H1 (cell line): ENCODE measurements around the gene CACNA2D3. TPM values are rescaled to one million over a fixed set of nuclear protein-coding genes. Genes with fewer than 3 reads are reported as not detected.

Source experiments
- CTCF ChIA-PET: fragments of 300-600 bp; sonication (Branson Sonifier 250); formaldehyde crosslinking; loops from one replicate; lab custom pipeline; 2021; ENCODE audit not compliant: partially characterized antibody; lab: Charles Lee
- POLR2A ChIA-PET: fragments of 300-600 bp; sonication (Branson Sonifier 250); formaldehyde crosslinking; loops from one replicate; lab custom pipeline; 2021; ENCODE audit warnings: inconsistent platforms; ENCODE audit not compliant: partially characterized antibody; lab: Charles Lee
- DNase-seq, 2 experiments: peaks; one replicate each; pipeline versions ENCODE4 v3.0.0 to v3.0.0-alpha.2; 2010 to 2022; ENCODE audit warnings: low spot score in 2 of 2, low read depth in 1 of 2, mixed read lengths in 1 of 2
- FAIRE-seq: peaks from 2 replicates; lab custom pipeline; 2011; peaks lifted over from hg19 to GRCh38; lab: Jason Lieb, UNC
- H2AFZ ChIP-seq: 2 replicates; pipeline ENCODE4 v1.8.1; 2012; ENCODE audit warnings: low read length, inconsistent platforms
- H2AK5ac ChIP-seq: 2 replicates; pipeline ENCODE4 v1.6.1; 2013; ENCODE audit warnings: low read depth, low read length
- H2BK120ac ChIP-seq: replicated peaks from 2 replicates; pipeline ENCODE3; 2013; ENCODE audit warnings: low read depth, low read length, inconsistent platforms
- H2BK12ac ChIP-seq: 2 replicates; pipeline ENCODE4 v1.6.1; 2013; ENCODE audit warnings: low read depth, low read length
- H2BK15ac ChIP-seq: 2 replicates; pipeline ENCODE4 v1.6.1; 2013; ENCODE audit warnings: low read length
- H2BK20ac ChIP-seq: 2 replicates; pipeline ENCODE4 v1.6.1; 2013; ENCODE audit warnings: low read length
- H2BK5ac ChIP-seq: 2 replicates; pipeline ENCODE4 v1.6.1; 2013; ENCODE audit warnings: low read depth, low read length
- H3K14ac ChIP-seq: 2 replicates; pipeline ENCODE4 v1.6.1; 2013; ENCODE audit warnings: inconsistent platforms; ENCODE audit not compliant: insufficient read length
- H3K18ac ChIP-seq: 2 replicates; pipeline ENCODE4 v1.6.1; 2013; ENCODE audit warnings: low read length; ENCODE audit errors: extremely low read depth
- H3K23ac ChIP-seq: 2 replicates; pipeline ENCODE4 v1.6.1; 2013; ENCODE audit warnings: inconsistent platforms; ENCODE audit not compliant: insufficient read length
- H3K23me2 ChIP-seq: 2 replicates; pipeline ENCODE4 v1.6.1; 2013; ENCODE audit warnings: low read depth, low read length
- H3K27ac ChIP-seq: 2 replicates; pipeline ENCODE4 v1.6.1; 2011; ENCODE audit warnings: low read depth, low read length, inconsistent platforms
- H3K27me3 ChIP-seq, 4 experiments: replicated peaks in 1 of 4; 1 replicate in 1 of 4; 2 replicates in 3 of 4; pipeline versions ENCODE4 v1.6.1 to v1.8.1; 2011 to 2013; ENCODE audit warnings: low read length in 3 of 4, mild to moderate bottlenecking in 3 of 4, inconsistent platforms in 2 of 4, mixed read lengths in 2 of 4, moderate library complexity in 1 of 4; ENCODE audit not compliant: control insufficient read depth in 3 of 4, insufficient read depth in 3 of 4; ENCODE audit errors: extremely low read depth in 1 of 4
- H3K36me3 ChIP-seq, 4 experiments: 2 replicates each; pipeline versions ENCODE4 v1.6.1 to v1.8.1; 2011 to 2013; ENCODE audit warnings: mild to moderate bottlenecking in 4 of 4, low read length in 3 of 4, moderate library complexity in 2 of 4, control low read depth in 1 of 4, inconsistent platforms in 1 of 4; ENCODE audit not compliant: insufficient read depth in 4 of 4, control insufficient read depth in 2 of 4
- H3K4ac ChIP-seq: replicated peaks from 2 replicates; pipeline ENCODE3; 2013; ENCODE audit warnings: low read length, low read depth, mixed read lengths, inconsistent platforms; ENCODE audit not compliant: insufficient read length
- H3K4me1 ChIP-seq, 4 experiments: replicated peaks in 1 of 4; 1 replicate in 1 of 4; 2 replicates in 3 of 4; pipeline versions ENCODE4 v1.6.1 to v1.8.1; 2011 to 2013; ENCODE audit warnings: low read length in 3 of 4, inconsistent platforms in 2 of 4, mixed read lengths in 1 of 4; ENCODE audit not compliant: insufficient read depth in 4 of 4, control insufficient read depth in 3 of 4
- H3K4me2 ChIP-seq, 2 experiments: 2 replicates each; pipeline versions ENCODE4 v1.6.1 to v1.8.1; 2011 to 2013; ENCODE audit warnings: low read depth in 2 of 2, low read length in 2 of 2, control low read depth in 1 of 2, inconsistent platforms in 1 of 2, mild to moderate bottlenecking in 1 of 2; ENCODE audit not compliant: insufficient read depth in 1 of 2
- H3K4me3 ChIP-seq, 4 experiments: fragments of 200-600, 300-600 bp in 1 of 4; sonication (generic), shearing (Covaris generic), sonication (Bioruptor Twin) in 1 of 4; 2 replicates each; pipeline versions ENCODE4 v1.5.1 to v1.8.1; 2011 to 2016; ENCODE audit warnings: low read length in 4 of 4, low read depth in 3 of 4, control low read depth in 2 of 4, inconsistent platforms in 2 of 4, mild to moderate bottlenecking in 2 of 4, mixed read lengths in 1 of 4, moderate library complexity in 1 of 4; ENCODE audit not compliant: insufficient read depth in 2 of 4; ENCODE audit errors: extremely low read depth in 1 of 4
- H3K56ac ChIP-seq: replicated peaks from 2 replicates; pipeline ENCODE3; 2013; ENCODE audit warnings: low read depth, mild to moderate bottlenecking, mixed read lengths, low read length, inconsistent platforms; ENCODE audit not compliant: insufficient read length
- H3K79me1 ChIP-seq: 2 replicates; pipeline ENCODE4 v1.6.1; 2013; ENCODE audit warnings: low read depth, low read length, control low read depth
- H3K79me2 ChIP-seq, 2 experiments: 2 replicates each; pipeline versions ENCODE4 v1.6.1 to v1.8.1; 2012 to 2013; ENCODE audit warnings: low read length in 2 of 2, mild to moderate bottlenecking in 2 of 2, inconsistent platforms in 1 of 2; ENCODE audit not compliant: insufficient read depth in 2 of 2, control insufficient read depth in 1 of 2
- H3K9ac ChIP-seq, 4 experiments: replicated peaks in 1 of 4; 1 replicate in 1 of 4; 2 replicates in 3 of 4; pipeline versions ENCODE4 v1.6.1 to v1.8.1; 2011 to 2013; ENCODE audit warnings: low read depth in 3 of 4, low read length in 3 of 4, control low read depth in 2 of 4, mild to moderate bottlenecking in 2 of 4, moderate library complexity in 2 of 4, inconsistent platforms in 1 of 4; ENCODE audit errors: extremely low read depth in 1 of 4
- H3K9me3 ChIP-seq, 2 experiments: 2 replicates each; pipeline versions ENCODE4 v1.6.1 to v1.8.1; 2012 to 2013; ENCODE audit warnings: mild to moderate bottlenecking in 2 of 2, moderate library complexity in 2 of 2, control low read depth in 1 of 2, inconsistent platforms in 1 of 2, low read depth in 1 of 2, low read length in 1 of 2, mixed read lengths in 1 of 2; ENCODE audit not compliant: insufficient read depth in 2 of 2
- H4K20me1 ChIP-seq, 2 experiments: replicated peaks in 1 of 2; 2 replicates each; pipeline versions ENCODE3 to v1.8.1; 2011 to 2013; ENCODE audit warnings: inconsistent platforms in 2 of 2, low read length in 2 of 2, mild to moderate bottlenecking in 1 of 2; ENCODE audit not compliant: insufficient read depth in 2 of 2, control insufficient read depth in 1 of 2
- H4K5ac ChIP-seq: 2 replicates; pipeline ENCODE4 v1.6.1; 2013; ENCODE audit warnings: low read length, low read depth, mixed read lengths, inconsistent platforms; ENCODE audit not compliant: insufficient read length
- H4K8ac ChIP-seq: 2 replicates; pipeline ENCODE4 v1.8.0; 2013; ENCODE audit warnings: mild to moderate bottlenecking, moderate library complexity, low read length, inconsistent platforms; ENCODE audit not compliant: insufficient read depth; ENCODE audit errors: extremely low read depth
- H4K91ac ChIP-seq: replicated peaks from 2 replicates; pipeline ENCODE3; 2013; ENCODE audit warnings: low read length, mixed read lengths, inconsistent platforms; ENCODE audit not compliant: insufficient read length
- GABPA ChIP-seq: IDR thresholded peaks from 2 replicates; pipeline ENCODE4 v1.6.1; 2011; ENCODE audit warnings: mild to moderate bottlenecking, low read length, moderate library complexity, borderline replicate concordance; ENCODE audit not compliant: insufficient read depth
- RNF2 ChIP-seq: fragments of 200-900, 300-1000 bp; sonication (generic); IDR thresholded peaks from 2 replicates; pipeline ENCODE4 v1.7.1; 2016; ENCODE audit warnings: borderline replicate concordance, low read depth, mild to moderate bottlenecking, antibody characterized with exemption, low read length; ENCODE audit not compliant: poor library complexity, severe bottlenecking; ENCODE audit errors: missing control alignments
- WGBS, 2 experiments: shearing (Covaris generic) in 1 of 2; methylation state at CpG; one replicate each; pipeline versions ENCODE4 v1.1.6 to v1.1.7; 2013 to 2015; ENCODE audit warnings: low lambda C conversion rate in 2 of 2, mixed read lengths in 2 of 2, inconsistent platforms in 1 of 2, low coverage in 1 of 2, missing lambda C conversion rate in 1 of 2; ENCODE audit not compliant: insufficient replicate concordance in 2 of 2, insufficient coverage in 1 of 2, insufficient read length in 1 of 2; ENCODE audit errors: extremely low coverage in 1 of 2, missing lambda C conversion rate in 1 of 2; 5-methylcytosine and 5-hydroxymethylcytosine counted together
- polyA plus RNA-seq, 7 experiments: library from polyadenylated mRNA; depleted of rRNA in 3 of 7; stranded (reverse) in 5 of 7; unstranded in 2 of 7; fragments of >200 nt in 5 of 7; fragments of 200-250 nt in 2 of 7; gene quantifications; 1 replicate in 5 of 7; 2 replicates in 1 of 7; 4 replicates in 1 of 7; pipeline versions ENCODE4 v1.2.1 to v1.2.3, GENCODE V29; 2011 to 2013; ENCODE audit warnings: missing spikeins in 2 of 7, mixed read lengths in 2 of 7
- total RNA-seq: library from RNA; stranded (reverse); fragmentation: NEBNext Ultra II Directional; extraction: Animal tissue kit (Norgen Biotek cat#: 25700); gene quantifications from 2 replicates; pipeline ENCODE4 v1.2.1, GENCODE V29; 2021

Gene CACNA2D3
- total and polyA plus RNA-seq, 2 of the 8 experiments (the other 6 are each of a cell fraction or from before 2014, with no cell fraction given): 1.5 to 1.8 TPM

- no peak overlapping the region for H2BK5ac ChIP-seq
- no peak overlapping the region for H4K8ac ChIP-seq
- no peak overlapping the region for H3K4me3 ChIP-seq
- H3K56ac ChIP-seq: no peak overlapping the region
- no peaks in the 10 kb centered on the region for H3K79me2 ChIP-seq
- TF ChIP-seq GABPA: no peak
- no peak for TF ChIP-seq RNF2
- TF ChIP-seq, all 59 proteins: peak for 0
- no peak overlapping the region for H3K18ac ChIP-seq
- FAIRE-seq (no peak), DNase-seq (no peak)
- WGBS, 2 experiments: 93% methylated on average over 3 of the region's 3 CpGs; no CpG with 5 or more reads in 1 of the 2 experiments
- peaks cover 0 to 2% of the 10 kb centered on the region in 2 experiments; a peak in 1 of 4 replicates for H3K9me3 ChIP-seq
- H3K36me3 ChIP-seq: no peaks in the 10 kb centered on the region
- no peak overlapping the region for H3K4me2 ChIP-seq
- H2BK15ac ChIP-seq: no peak overlapping the region
- H3K79me1 ChIP-seq: no peaks in the 10 kb centered on the region
- H4K5ac ChIP-seq: no peak overlapping the region
- no peaks in the 10 kb centered on the region for H3K4me1 ChIP-seq
- no peaks in the 10 kb centered on the region for H3K27me3 ChIP-seq
- H4K20me1 ChIP-seq: no peaks in the 10 kb centered on the region
- no peak overlapping the region for H2AFZ ChIP-seq
- no peak overlapping the region for H2BK12ac ChIP-seq
- no peak overlapping the region for H2AK5ac ChIP-seq
- H3K27ac ChIP-seq: no peak overlapping the region
- no peak overlapping the region for H3K9ac ChIP-seq
- POLR2A ChIA-PET: no interaction called here
- no peak overlapping the region for H2BK20ac ChIP-seq
- CTCF ChIA-PET: no interaction called here
- H3K23ac ChIP-seq: no peak overlapping the region
- no peaks in the 10 kb centered on the region for H3K23me2 ChIP-seq
- no peak overlapping the region for H2BK120ac ChIP-seq
- H3K14ac ChIP-seq: no peak overlapping the region
- no peak overlapping the region for H3K4ac ChIP-seq
- no peak overlapping the region for H4K91ac ChIP-seq
Observed at GRCh38 chr3:54454806-54455205, 332.5 kb downstream of the CACNA2D3 start.
